Endodermal cell (in vitro differentiated cells): ENCODE data around the gene UBE2G2. TPM values are rescaled to one million over a fixed set of nuclear protein-coding genes. Genes with fewer than 3 reads are reported as not detected.

Source experiments
- DNase-seq: peaks from one replicate; pipeline ENCODE4 v3.0.0-alpha.2; 2017
- H3K27ac ChIP-seq: 2 replicates; pipeline ENCODE4 v1.5.1; 2013; ENCODE audit warnings: mild to moderate bottlenecking, low read depth, low read length, moderate library complexity
- H3K27me3 ChIP-seq: 2 replicates; pipeline ENCODE4 v1.6.1; 2013; ENCODE audit warnings: mild to moderate bottlenecking, low read length, moderate library complexity; ENCODE audit not compliant: insufficient read depth, control insufficient read depth, poor library complexity, severe bottlenecking
- H3K36me3 ChIP-seq: 2 replicates; pipeline ENCODE4 v1.7.0; 2013; ENCODE audit warnings: mild to moderate bottlenecking, low read length, moderate library complexity; ENCODE audit not compliant: control insufficient read depth, insufficient read depth
- H3K4me1 ChIP-seq: one replicate; pipeline ENCODE4 v1.7.0; 2013; ENCODE audit warnings: low read length; ENCODE audit not compliant: control insufficient read depth, insufficient read depth
- H3K4me3 ChIP-seq: 2 replicates; pipeline ENCODE4 v1.5.1; 2013; ENCODE audit warnings: mild to moderate bottlenecking, low read length, moderate library complexity
- H3K9ac ChIP-seq: 2 replicates; pipeline ENCODE4 v1.6.1; 2013; ENCODE audit warnings: mild to moderate bottlenecking, low read length, moderate library complexity; ENCODE audit not compliant: poor library complexity, severe bottlenecking; ENCODE audit errors: extremely low read depth
- H3K9me3 ChIP-seq: 2 replicates; pipeline ENCODE4 v1.6.1; 2013; ENCODE audit warnings: mild to moderate bottlenecking, low read length, moderate library complexity; ENCODE audit not compliant: control insufficient read depth
- H3K27ac Mint-ChIP-seq: 2 replicates; pipeline ENCODE4 v1.8.0; 2020; ENCODE audit warnings: mixed read lengths
- H3K27me3 Mint-ChIP-seq: 2 replicates; pipeline ENCODE4 v1.8.0; 2021; ENCODE audit warnings: mild to moderate bottlenecking, mixed read lengths; ENCODE audit not compliant: insufficient read depth
- H3K36me3 Mint-ChIP-seq: 2 replicates; pipeline ENCODE4 v1.8.0; 2020; ENCODE audit warnings: low read depth, mixed read lengths
- H3K4me1 Mint-ChIP-seq: 2 replicates; pipeline ENCODE4 v1.8.0; 2020; ENCODE audit warnings: mixed read lengths
- H3K4me3 Mint-ChIP-seq: 2 replicates; pipeline ENCODE4 v1.8.0; 2020; ENCODE audit warnings: mild to moderate bottlenecking, moderate library complexity, mixed read lengths
- H3K9me3 Mint-ChIP-seq: 2 replicates; pipeline ENCODE4 v1.8.0; 2020; ENCODE audit warnings: mild to moderate bottlenecking, mixed read lengths
- WGBS, 2 experiments: methylation state at CpG; one replicate each; pipeline versions ENCODE4 v1.1.5 to v1.1.7; 2013; ENCODE audit warnings: missing lambda C conversion rate in 2 of 2, mixed read lengths in 1 of 2; ENCODE audit not compliant: insufficient coverage in 1 of 2, insufficient read length in 1 of 2; 5-methylcytosine and 5-hydroxymethylcytosine counted together
- total RNA-seq, 2 donors: library from RNA; stranded (reverse); fragmentation: NEBNext Ultra II Directional in 1 of 2; extraction: Animal tissue kit (Norgen Biotek cat#: 25700) in 1 of 2; gene quantifications; 2 replicates in 1 of 2; 3 replicates in 1 of 2; pipeline ENCODE4 v1.2.1, GENCODE V29; 2021
- TF ChIP-seq, protein P1 (sequence below): fragments of 200-600 bp; sonication (generic); conservative IDR thresholded peaks from 2 replicates; pipeline ENCODE4 v1.5.0; 2021; ENCODE audit warnings: antibody characterized with exemption, mild to moderate bottlenecking

The UBE2G2 gene
- total RNA-seq, 2 donors from 2014 or later, result 84.0 to 84.8 TPM

DNA sequence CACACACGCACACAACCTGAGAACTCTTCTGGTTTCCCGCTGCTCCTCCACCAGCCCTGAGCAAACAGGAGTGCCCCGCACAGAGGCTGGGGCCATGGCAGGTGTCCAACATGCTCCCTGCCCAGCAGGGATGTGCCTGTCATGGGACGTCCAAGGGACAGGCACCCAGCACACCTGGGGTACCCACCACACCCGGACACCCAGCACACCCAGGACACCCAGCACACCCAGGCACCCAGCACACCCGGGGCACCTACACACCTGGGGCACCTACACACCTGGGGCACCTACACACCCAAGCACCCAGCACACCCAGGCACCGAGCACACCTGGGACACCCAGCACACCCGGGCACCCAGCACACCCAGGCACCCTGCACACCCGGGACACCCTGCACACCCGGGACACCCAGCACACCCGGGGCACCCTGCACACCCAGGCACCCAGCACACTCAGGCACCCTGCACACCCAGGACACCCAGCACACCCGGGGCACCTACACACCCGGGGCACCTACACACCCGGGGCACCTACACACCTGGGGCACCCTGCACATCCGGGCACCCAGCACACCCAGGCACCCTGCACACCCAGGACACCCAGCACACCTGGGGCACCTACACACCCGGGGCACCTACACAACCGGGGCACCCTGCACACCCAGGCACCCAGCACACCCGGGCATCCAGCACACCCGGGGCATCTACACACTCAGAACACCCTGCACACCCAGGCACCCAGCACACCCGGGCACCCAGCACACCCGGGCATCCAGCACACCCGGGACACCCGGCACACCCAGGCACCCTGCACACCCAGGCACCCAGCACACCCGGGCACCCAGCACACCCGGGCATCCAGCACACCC lies 37.9 kb downstream of the UBE2G2 start:
- WGBS, 2 experiments, result 91 to 93% methylated on average over 7 to 21 of the region's 25 CpGs
- H3K27me3 ChIP-seq, result no peaks in the 10 kb centered on the region
- TF ChIP-seq, protein P1, sequence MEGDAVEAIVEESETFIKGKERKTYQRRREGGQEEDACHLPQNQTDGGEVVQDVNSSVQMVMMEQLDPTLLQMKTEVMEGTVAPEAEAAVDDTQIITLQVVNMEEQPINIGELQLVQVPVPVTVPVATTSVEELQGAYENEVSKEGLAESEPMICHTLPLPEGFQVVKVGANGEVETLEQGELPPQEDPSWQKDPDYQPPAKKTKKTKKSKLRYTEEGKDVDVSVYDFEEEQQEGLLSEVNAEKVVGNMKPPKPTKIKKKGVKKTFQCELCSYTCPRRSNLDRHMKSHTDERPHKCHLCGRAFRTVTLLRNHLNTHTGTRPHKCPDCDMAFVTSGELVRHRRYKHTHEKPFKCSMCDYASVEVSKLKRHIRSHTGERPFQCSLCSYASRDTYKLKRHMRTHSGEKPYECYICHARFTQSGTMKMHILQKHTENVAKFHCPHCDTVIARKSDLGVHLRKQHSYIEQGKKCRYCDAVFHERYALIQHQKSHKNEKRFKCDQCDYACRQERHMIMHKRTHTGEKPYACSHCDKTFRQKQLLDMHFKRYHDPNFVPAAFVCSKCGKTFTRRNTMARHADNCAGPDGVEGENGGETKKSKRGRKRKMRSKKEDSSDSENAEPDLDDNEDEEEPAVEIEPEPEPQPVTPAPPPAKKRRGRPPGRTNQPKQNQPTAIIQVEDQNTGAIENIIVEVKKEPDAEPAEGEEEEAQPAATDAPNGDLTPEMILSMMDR, result no peak
- Mint-ChIP-seq H3K36me3 (no peaks in the 10 kb centered on the region), H3K4me3 (no peak overlapping the region), H3K27ac (no peak overlapping the region), H3K27me3 (peaks cover 1% of the 10 kb centered on the region), H3K9me3 (no peaks in the 10 kb centered on the region), H3K4me1 (peaks cover 13% of the 10 kb centered on the region)
- no peak overlapping the region for H3K9ac ChIP-seq
- H3K4me1 ChIP-seq, result no peaks in the 10 kb centered on the region
- no peak overlapping the region for H3K4me3 ChIP-seq
- peaks cover 3% of the 10 kb centered on the region for H3K36me3 ChIP-seq
- H3K9me3 ChIP-seq, result no peaks in the 10 kb centered on the region
- H3K27ac ChIP-seq, result no peak overlapping the region
- no peak for DNase-seq

DNA sequence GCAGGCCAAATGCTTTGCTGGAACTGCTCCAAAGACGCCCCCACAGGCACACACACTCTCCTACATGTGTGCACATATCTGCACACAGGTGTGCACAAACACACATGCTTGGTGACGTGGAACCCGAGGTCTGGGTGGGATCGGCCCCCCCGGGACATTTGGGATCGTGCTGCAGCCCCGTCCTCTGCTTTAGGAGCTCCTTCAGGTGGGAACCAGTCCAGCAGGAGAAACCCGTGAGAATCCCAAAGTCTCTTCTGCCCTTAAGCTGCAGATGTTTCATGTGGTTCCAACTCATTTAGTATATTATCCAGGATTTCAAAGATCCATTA lies 38.6 kb downstream of the UBE2G2 start:
- Mint-ChIP-seq H3K27me3 (peaks cover 1% of the 10 kb centered on the region), H3K27ac (no peak overlapping the region), H3K36me3 (no peaks in the 10 kb centered on the region), H3K9me3 (no peaks in the 10 kb centered on the region), H3K4me3 (no peak overlapping the region), H3K4me1 (peaks cover 13% of the 10 kb centered on the region)
- H3K36me3 ChIP-seq, result no peaks in the 10 kb centered on the region
- no peak overlapping the region for H3K27ac ChIP-seq
- no peak overlapping the region for H3K9ac ChIP-seq
- TF ChIP-seq, protein P1, result no peak
- no peaks in the 10 kb centered on the region for H3K9me3 ChIP-seq
- H3K4me1 ChIP-seq, result no peaks in the 10 kb centered on the region
- DNase-seq, result no peak
- WGBS, 2 experiments, result 95% methylated on average over 8 of the region's 8 CpGs
- H3K27me3 ChIP-seq, result no peaks in the 10 kb centered on the region
- H3K4me3 ChIP-seq, result no peak overlapping the region

DNA sequence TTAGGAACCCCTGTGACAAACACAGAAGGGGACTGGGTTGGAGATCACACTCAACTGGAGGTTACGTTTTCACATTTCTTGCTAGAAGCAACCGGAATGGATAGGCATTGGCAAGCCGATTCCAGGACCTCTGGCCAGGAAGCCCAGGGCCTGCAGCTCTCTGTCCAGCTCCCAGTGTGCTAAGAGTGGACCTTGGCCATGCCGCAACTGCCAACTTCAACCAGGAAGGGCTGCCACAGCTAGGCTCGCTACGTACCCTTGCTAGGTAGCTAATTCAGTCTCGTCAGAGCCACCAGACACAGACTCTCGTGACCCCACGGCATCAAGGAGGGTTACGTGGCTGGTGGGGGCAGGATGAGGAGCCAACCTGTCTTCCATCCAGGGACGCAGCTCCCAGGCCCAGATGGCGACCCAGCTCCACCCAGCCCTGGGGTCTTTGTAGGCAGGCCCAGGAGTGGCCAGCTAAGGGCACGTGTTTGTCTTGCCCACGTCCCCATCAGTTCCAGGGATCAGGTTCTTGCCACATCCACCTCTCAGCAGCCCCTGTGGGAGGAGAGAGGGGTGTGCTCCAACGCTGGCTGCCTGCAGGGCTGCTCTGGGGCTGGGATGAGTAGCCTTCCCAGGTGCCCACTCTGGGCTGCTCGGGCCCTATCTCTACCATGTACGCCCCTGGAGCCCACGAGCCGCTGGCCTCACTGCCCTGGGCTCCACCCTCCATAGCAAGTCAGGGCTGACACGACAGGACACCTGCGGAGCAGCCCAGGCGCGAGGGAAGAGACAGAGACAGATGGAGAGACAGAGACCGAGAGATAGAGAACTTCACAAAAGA lies 39.2 kb downstream of the UBE2G2 start:
- no peaks in the 10 kb centered on the region for H3K9me3 ChIP-seq
- peaks cover 1% of the 10 kb centered on the region for H3K27me3 Mint-ChIP-seq
- H3K4me3 ChIP-seq, result no peak overlapping the region
- no peaks in the 10 kb centered on the region for H3K9me3 Mint-ChIP-seq
- no peaks in the 10 kb centered on the region for H3K36me3 Mint-ChIP-seq
- H3K27me3 ChIP-seq, result no peaks in the 10 kb centered on the region
- TF ChIP-seq, protein P1, result no peak
- H3K36me3 ChIP-seq, result no peaks in the 10 kb centered on the region
- no peak overlapping the region for H3K4me3 Mint-ChIP-seq
- no peak overlapping the region for H3K27ac ChIP-seq
- DNase-seq, result no peak
- H3K4me1 Mint-ChIP-seq, result peaks cover 13% of the 10 kb centered on the region
- no peaks in the 10 kb centered on the region for H3K4me1 ChIP-seq
- no peak overlapping the region for H3K27ac Mint-ChIP-seq
- 93 to 96% methylated on average over 22 to 24 of the region's 24 CpGs for WGBS, 2 experiments
- no peak overlapping the region for H3K9ac ChIP-seq
